ENCODE results near the gene POMT1.

GRCh38 chr9:131500939-131501541 is 1.7 kb upstream of the POMT1 start:
- TF ChIP-seq EZH2phosphoT487 (conservative IDR thresholded peaks at IDR 0.05; ENCODE audit: low read length) (no peak), CTCF (IDR thresholded peaks at IDR 0.05; ENCODE audit: insufficient read depth, low read length, poor library complexity, severe bottlenecking) (no peak)

All from SU-DHL-6 (cell line).